ENCODE results near the gene PPFIA1.

DNA sequence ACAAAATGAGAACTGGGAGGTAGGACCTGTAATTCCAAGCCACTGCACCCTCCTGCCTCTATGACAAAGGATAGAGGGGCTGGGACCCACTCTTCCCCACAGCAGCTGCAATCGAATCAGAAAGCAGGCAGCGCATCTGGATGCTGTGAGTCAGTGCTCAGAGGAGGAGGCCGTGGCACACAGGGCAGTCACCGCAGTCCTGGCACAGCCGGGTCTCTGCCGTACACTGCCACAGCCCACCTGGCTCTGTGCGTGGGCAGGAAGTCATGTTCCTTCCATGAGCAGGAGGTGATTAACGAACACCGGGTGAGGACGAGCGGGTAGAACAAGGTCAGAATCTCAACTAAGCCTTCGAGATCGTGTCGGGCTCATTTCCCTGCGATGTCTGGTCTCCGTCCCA lies 30.2 kb upstream of the PPFIA1 start:
- TF ChIP-seq, protein P1, sequence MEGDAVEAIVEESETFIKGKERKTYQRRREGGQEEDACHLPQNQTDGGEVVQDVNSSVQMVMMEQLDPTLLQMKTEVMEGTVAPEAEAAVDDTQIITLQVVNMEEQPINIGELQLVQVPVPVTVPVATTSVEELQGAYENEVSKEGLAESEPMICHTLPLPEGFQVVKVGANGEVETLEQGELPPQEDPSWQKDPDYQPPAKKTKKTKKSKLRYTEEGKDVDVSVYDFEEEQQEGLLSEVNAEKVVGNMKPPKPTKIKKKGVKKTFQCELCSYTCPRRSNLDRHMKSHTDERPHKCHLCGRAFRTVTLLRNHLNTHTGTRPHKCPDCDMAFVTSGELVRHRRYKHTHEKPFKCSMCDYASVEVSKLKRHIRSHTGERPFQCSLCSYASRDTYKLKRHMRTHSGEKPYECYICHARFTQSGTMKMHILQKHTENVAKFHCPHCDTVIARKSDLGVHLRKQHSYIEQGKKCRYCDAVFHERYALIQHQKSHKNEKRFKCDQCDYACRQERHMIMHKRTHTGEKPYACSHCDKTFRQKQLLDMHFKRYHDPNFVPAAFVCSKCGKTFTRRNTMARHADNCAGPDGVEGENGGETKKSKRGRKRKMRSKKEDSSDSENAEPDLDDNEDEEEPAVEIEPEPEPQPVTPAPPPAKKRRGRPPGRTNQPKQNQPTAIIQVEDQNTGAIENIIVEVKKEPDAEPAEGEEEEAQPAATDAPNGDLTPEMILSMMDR (conservative IDR thresholded peaks at IDR 0.05 in 1 of 2, IDR thresholded peaks at IDR 0.05 in 1 of 2; ENCODE audit: low read depth in 1 of 2, low read length in 2 of 2), result no peak
- TF ChIP-seq EZH2 (IDR thresholded peaks at IDR 0.05; ENCODE audit: low read length, missing control alignments), result no peak
